Activated CD4-positive, alpha-beta memory T cell treated with anti-CD3 and anti-CD28 coated beads, Interleukin-2, amount 10 ng/mL, durations not matched to agents 7 days and 5 days (primary cell): ENCODE measurements around the gene SPC25. TPM values are rescaled to one million over a fixed set of nuclear protein-coding genes. Genes with fewer than 3 reads are reported as not detected.
"Not testable (repeated sequence)": the region's sequence is repeated elsewhere in the genome, so short reads cannot be mapped to it uniquely, and the experiment has no call there.

Source experiments
- CTCF ChIA-PET: fragments of 350-600 bp; sonication (Branson Sonifier 250); formaldehyde crosslinking; loops from one replicate; lab custom pipeline; 2021; ENCODE audit warnings: antibody characterized with exemption, inconsistent platforms; lab: Charles Lee
- POLR2A ChIA-PET: fragments of 350-600 bp; sonication (Branson Sonifier 250); formaldehyde crosslinking; loops from one replicate; lab custom pipeline; 2021; ENCODE audit warnings: antibody characterized with exemption; lab: Charles Lee
- DNase-seq: peaks from one replicate; pipeline ENCODE4 v3.0.0-alpha.2; 2020
- H3K27ac Mint-ChIP-seq: one replicate; pipeline ENCODE4 v1.8.0; 2021; ENCODE audit warnings: mild to moderate bottlenecking, mixed read lengths
- H3K27me3 Mint-ChIP-seq: one replicate; pipeline ENCODE4 v1.8.0; 2021; ENCODE audit warnings: mixed read lengths
- H3K36me3 Mint-ChIP-seq: one replicate; pipeline ENCODE4 v1.8.0; 2021; ENCODE audit warnings: low read depth, mixed read lengths
- H3K4me1 Mint-ChIP-seq: one replicate; pipeline ENCODE4 v1.8.0; 2021; ENCODE audit warnings: mixed read lengths
- H3K4me3 Mint-ChIP-seq: one replicate; pipeline ENCODE4 v1.8.0; 2021; ENCODE audit warnings: mild to moderate bottlenecking, mixed read lengths
- H3K9me3 Mint-ChIP-seq: one replicate; pipeline ENCODE4 v1.8.0; 2021; ENCODE audit warnings: mixed read lengths
- total RNA-seq, 2 experiments: library from RNA; stranded (reverse); gene quantifications; one replicate each; pipeline ENCODE4 v1.2.3, GENCODE V29; 2021

The SPC25 gene
- total RNA-seq, 2 experiments from 2014 or later: 33.3 to 34.2 TPM

DNA sequence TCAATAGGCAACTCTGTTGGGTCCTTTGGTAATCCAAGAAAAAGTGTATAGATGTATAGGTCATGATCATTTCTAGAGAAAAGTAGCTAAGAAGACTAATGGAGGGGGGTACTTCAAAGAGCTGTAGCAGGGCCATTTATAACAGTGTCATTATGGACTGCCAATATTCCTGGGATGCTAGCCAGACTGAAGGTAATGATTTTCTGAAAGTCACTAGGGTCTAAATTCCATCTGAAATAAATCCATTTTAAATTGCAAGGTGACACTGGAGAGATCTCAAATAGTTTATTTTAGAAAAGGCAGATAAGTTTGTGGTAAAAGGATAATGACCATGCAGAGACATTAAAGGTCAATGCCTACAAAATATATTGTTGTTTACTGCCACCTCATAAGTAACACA is 4.5 kb upstream of the SPC25 start:
- Mint-ChIP-seq H3K36me3 (peaks cover 3% of the 10 kb centered on the region), H3K4me1 (peaks cover 10% of the 10 kb centered on the region), H3K27ac (no peak overlapping the region), H3K4me3 (no peak overlapping the region), H3K27me3 (peaks cover 34% of the 10 kb centered on the region), H3K9me3 (no peaks in the 10 kb centered on the region)
- ChIA-PET POLR2A (no interaction called here), CTCF (no interaction called here)
- no peak for DNase-seq

DNA sequence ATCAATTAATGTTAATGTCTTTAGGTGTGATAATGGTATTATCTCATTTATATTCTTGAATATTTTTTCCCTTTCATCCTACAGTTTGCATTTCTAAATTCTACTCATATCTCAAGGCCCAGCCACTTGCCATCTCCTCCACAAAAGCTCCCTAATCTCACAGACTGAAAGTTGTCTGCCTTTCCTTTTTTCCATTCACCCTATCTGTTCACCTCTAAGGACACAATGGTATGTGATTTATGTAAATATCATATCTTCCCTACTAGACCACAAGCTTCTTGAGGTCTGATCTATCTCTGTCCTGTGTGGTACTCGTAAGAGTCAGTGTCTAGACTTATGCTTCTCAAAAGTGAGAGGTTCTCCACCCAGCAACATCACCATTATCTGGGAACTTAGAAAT is 3.9 kb upstream of the SPC25 start:
- peaks cover 34% of the 10 kb centered on the region for H3K27me3 Mint-ChIP-seq
- peaks cover 16% of the 10 kb centered on the region for H3K4me1 Mint-ChIP-seq
- peaks cover 6% of the 10 kb centered on the region for H3K36me3 Mint-ChIP-seq
- H3K9me3 Mint-ChIP-seq: no peaks in the 10 kb centered on the region
- ChIA-PET POLR2A (no interaction called here), CTCF (interaction anchor here (0.8 kb wide), 1 partner anchor 27 kb away, joined by 3 read pairs; no protein-coding TSS in a partner anchor)
- H3K27ac Mint-ChIP-seq: no peak overlapping the region
- no peak for DNase-seq
- no peak overlapping the region for H3K4me3 Mint-ChIP-seq

DNA sequence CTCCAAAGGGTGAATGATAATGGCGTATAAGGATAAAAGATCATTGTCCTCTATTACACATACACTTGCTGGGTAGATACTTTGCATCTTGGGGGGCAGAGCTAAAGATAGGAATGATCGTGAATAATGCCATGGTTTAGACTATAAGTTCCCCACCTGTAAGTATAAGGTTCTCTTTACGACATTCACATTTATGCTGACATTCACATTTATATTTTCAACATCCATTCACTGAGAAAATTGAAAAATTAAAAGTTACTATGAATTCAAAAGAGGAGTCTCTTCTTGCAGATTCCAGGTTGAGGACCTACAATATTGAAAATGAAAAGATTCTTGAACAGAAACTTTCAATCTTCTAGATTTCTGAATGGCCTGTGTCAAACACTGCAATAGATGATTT is 2.1 kb upstream of the SPC25 start:
- Mint-ChIP-seq H3K9me3 (no peaks in the 10 kb centered on the region), H3K4me3 (no peak overlapping the region), H3K36me3 (peaks cover 18% of the 10 kb centered on the region), H3K27me3 (peaks cover 34% of the 10 kb centered on the region), H3K4me1 (peaks cover 24% of the 10 kb centered on the region), H3K27ac (no peak overlapping the region)
- no peak for DNase-seq
- ChIA-PET POLR2A (interaction anchor here (1.1 kb wide), 1 partner anchor 24 kb away, joined by 4 read pairs; no protein-coding TSS in a partner anchor), CTCF (no interaction called here)

DNA sequence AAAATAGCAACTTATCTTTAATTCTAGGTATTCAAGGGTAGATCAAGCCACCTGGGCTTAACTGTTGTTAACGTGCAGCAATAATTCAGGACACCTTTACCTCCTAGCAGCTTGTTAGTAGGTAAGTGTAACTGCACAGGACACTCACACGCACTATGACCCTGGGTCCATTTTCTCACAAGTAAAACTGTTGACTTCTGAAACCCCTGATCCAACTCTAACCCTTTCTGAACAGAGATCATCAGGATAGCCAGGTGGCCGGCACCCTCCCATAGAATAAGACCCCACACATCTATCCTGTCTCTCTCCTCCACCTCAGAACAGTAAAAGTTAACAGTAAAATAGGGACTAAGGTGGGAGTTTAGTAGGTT is 610 bp downstream of the SPC25 start:
- Mint-ChIP-seq H3K4me1 (peaks cover 36% of the 10 kb centered on the region), H3K36me3 (peaks cover 38% of the 10 kb centered on the region), H3K27me3 (peaks cover 19% of the 10 kb centered on the region), H3K27ac (peak overlapping the region; percentile 88), H3K9me3 (no peaks in the 10 kb centered on the region), H3K4me3 (peak overlapping the region; percentile 91)
- ChIA-PET CTCF (interaction anchor here (1.2 kb wide), 1 partner anchor 81 kb away, joined by 3 read pairs; no protein-coding TSS in a partner anchor), POLR2A (interaction anchor here (0.6 to 1.9 kb wide), 4 partner anchors 9 to 95 kb away, joined by 3 to 12 read pairs (median 3); no protein-coding TSS in a partner anchor)
- no peak for DNase-seq

DNA sequence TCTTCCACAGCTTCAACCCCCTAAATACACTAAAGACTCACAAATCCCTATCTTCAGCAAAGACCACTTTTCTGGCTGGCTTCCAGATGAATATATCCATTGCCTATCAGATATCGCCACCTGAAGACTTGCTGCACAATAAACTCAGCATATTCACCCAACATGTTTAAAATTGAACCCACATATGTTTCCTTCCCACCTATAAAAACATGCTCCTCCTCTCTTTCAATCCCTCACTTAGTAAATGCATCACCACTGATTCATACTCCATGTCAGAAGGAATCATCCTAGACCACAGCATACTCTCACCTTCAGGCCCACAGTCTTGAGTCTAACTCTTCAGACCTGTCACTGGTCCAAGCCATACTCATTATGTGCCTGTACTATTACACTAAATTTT is 5.3 kb downstream of the SPC25 start:
- CTCF ChIA-PET: no interaction called here
- H3K27ac Mint-ChIP-seq: no peak overlapping the region
- H3K27me3 Mint-ChIP-seq: no peaks in the 10 kb centered on the region
- H3K36me3 Mint-ChIP-seq: peaks cover 56% of the 10 kb centered on the region
- DNase-seq: no peak
- H3K9me3 Mint-ChIP-seq: no peaks in the 10 kb centered on the region
- H3K4me3 Mint-ChIP-seq: no peak overlapping the region
- H3K4me1 Mint-ChIP-seq: peaks cover 46% of the 10 kb centered on the region
- POLR2A ChIA-PET: no interaction called here

DNA sequence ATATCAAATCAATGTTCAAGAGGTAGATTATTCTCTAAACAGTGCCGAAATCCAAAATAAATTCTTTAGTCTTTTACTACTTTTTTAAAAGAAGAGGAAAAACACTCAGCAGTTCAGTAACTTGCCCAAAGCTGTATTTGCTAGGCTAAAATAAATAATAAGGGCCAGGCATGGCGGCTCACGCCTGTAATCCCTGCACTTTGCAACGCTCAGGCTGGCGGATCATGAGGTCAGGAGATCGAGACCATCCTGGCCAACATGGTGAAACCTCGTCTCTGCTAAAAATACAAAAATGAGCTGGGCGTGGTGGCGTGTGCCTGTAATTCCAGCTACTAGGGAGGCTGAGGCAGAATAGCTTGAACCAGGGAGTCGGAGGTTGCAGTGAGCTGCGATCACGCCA is 8.1 kb downstream of the SPC25 start:
- H3K9me3 Mint-ChIP-seq, CTCF ChIA-PET, H3K4me3 Mint-ChIP-seq, H3K27ac Mint-ChIP-seq, DNase-seq, H3K27me3 Mint-ChIP-seq: not testable (repeated sequence)
- Mint-ChIP-seq H3K4me1 (peaks cover 32% of the 10 kb centered on the region), H3K36me3 (peaks cover 46% of the 10 kb centered on the region)
- POLR2A ChIA-PET: interaction anchor here (2.3 kb wide), 1 partner anchor 8 kb away, joined by 12 read pairs; the partner anchor contains the start of gene SPC25

DNA sequence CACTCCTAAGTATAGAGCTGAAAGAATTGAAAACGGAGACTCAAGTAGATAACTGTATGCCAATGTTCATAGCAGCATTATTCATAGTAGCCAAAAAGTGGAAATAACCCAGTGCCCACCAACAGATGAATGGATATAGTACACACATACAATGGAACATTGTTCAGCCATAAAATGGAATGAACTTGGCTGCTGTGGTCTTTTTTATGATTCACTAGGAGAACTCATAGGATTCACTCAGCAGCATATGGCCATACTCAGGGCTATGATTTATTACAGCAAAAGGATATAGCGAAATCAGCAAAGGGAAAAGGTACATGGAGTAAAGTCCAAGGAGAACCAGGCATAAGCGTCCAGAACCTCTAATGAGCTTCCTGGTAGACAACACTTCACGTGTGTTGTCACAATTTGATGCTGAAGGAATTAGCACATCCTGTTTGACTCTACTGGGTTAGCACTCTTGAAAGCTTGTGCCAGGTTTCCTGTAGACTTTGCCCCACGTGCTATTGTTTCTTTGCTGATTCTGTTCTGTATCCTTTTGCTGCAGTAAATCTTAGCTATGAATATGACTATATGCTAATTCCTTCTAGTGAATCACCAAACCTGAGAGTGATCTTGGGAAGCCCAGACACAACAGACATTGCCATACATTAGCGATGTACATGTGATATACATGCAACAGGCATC is 15.7 kb downstream of the SPC25 start:
- ChIA-PET POLR2A (no interaction called here), CTCF (no interaction called here)
- DNase-seq: no peak
- Mint-ChIP-seq H3K27ac (no peak overlapping the region), H3K27me3 (no peaks in the 10 kb centered on the region), H3K4me3 (no peak overlapping the region), H3K9me3 (no peaks in the 10 kb centered on the region), H3K4me1 (peaks cover 6% of the 10 kb centered on the region), H3K36me3 (peaks cover 61% of the 10 kb centered on the region)

DNA sequence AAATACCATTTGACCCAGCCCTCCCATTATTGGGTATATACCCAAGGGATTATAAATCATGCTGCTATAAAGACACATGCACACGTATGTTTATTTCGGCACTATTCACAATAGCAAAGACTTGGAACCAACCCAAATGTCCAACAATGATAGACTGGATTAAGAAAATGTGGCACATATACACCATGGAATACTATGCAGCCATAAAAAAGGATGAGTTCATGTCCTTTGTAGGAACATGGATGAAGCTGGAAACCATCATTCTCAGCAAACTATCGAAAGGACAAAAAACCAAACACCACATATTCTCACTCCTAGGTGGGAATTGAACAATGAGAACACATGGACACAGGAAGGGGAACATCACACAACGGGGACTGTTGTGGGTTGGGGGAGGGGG is 19.4 kb downstream of the SPC25 start:
- H3K36me3 Mint-ChIP-seq: peaks cover 79% of the 10 kb centered on the region
- H3K27ac Mint-ChIP-seq, CTCF ChIA-PET, DNase-seq, H3K4me1 Mint-ChIP-seq, H3K9me3 Mint-ChIP-seq, H3K27me3 Mint-ChIP-seq, POLR2A ChIA-PET, H3K4me3 Mint-ChIP-seq: not testable (repeated sequence)

DNA sequence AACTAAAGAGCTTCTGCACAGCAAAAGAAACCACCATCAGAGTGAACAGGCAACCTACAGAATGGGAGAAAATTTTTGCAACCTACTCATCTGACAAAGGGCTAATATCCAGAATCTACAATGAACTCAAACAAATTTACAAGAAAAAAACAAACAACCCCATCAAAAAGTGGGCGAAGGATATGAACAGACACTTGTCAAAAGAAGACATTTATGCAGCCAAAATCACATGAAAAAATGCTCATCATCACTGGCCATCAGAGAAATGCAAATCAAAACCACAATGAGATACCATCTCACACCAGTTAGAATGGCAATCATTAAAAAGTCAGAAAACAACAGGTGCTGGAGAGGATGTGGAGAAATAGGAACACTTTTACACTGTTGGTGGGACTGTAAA is 19.9 kb downstream of the SPC25 start:
- POLR2A ChIA-PET, H3K9me3 Mint-ChIP-seq, DNase-seq, CTCF ChIA-PET, H3K4me3 Mint-ChIP-seq, H3K4me1 Mint-ChIP-seq, H3K27ac Mint-ChIP-seq, H3K27me3 Mint-ChIP-seq: not testable (repeated sequence)
- H3K36me3 Mint-ChIP-seq: peaks cover 79% of the 10 kb centered on the region

DNA sequence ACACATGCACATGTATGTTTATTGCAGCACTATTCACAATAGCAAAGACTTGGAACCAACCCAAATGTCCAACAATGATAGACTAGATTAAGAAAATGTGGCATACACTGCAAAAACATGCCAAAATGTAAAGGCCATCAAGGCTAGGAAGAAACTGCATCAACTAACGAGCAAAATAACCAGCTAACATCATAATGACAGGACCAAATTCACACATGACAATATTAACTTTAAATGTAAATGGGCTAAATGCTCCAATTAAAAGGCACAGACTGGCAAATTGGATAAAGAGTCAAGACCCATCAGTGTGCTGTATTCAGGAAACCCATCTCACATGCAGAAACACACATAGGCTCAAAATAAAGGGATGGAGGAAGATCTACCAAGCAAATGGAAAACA is 23.1 kb downstream of the SPC25 start:
- H3K9me3 Mint-ChIP-seq, CTCF ChIA-PET, H3K27me3 Mint-ChIP-seq, POLR2A ChIA-PET, DNase-seq, H3K4me3 Mint-ChIP-seq, H3K4me1 Mint-ChIP-seq, H3K27ac Mint-ChIP-seq: not testable (repeated sequence)
- H3K36me3 Mint-ChIP-seq: peaks cover 76% of the 10 kb centered on the region

DNA sequence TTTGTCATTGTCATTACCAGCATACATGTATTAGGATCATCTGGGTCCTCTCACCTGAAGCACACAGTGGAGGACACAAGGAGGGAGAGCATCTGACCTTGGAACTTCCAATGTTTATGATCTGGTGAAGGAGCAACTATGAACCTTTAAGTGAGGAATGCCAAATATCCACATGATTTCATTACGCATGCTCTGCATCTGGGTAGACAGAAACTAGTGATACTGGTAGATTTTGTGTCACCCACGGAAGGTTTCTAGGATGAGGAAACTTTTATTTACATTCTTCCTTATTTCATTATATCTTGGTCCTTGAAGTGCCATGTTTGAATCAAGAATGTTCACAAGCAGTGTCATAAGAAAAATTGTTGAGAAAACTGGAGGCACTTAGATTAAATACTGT is 32.1 kb downstream of the SPC25 start:
- H3K4me3 Mint-ChIP-seq: no peak overlapping the region
- H3K27ac Mint-ChIP-seq: no peak overlapping the region
- ChIA-PET POLR2A (no interaction called here), CTCF (no interaction called here)
- no peaks in the 10 kb centered on the region for H3K9me3 Mint-ChIP-seq
- no peak for DNase-seq
- H3K4me1 Mint-ChIP-seq: no peaks in the 10 kb centered on the region
- no peaks in the 10 kb centered on the region for H3K27me3 Mint-ChIP-seq
- H3K36me3 Mint-ChIP-seq: peaks cover 50% of the 10 kb centered on the region

DNA sequence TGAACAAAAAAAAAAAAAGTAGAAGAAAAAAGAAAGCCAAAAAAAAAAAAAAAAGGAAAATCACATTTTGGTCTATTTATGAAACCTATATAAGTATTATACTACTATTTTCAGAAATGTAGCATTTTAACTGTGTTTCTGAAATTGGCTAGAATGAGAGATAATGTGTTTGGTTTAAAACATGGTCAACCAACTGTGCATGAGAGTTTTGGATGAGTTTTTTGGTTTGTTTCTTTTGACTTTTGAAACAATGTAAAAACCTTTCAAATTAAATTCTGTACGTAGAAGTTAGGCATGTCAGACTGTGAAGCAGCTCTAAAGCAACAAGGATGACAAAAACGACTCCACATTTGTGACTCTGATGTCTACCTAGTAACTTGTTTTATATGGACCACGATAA is 34.6 kb downstream of the SPC25 start:
- POLR2A ChIA-PET: no interaction called here

DNA sequence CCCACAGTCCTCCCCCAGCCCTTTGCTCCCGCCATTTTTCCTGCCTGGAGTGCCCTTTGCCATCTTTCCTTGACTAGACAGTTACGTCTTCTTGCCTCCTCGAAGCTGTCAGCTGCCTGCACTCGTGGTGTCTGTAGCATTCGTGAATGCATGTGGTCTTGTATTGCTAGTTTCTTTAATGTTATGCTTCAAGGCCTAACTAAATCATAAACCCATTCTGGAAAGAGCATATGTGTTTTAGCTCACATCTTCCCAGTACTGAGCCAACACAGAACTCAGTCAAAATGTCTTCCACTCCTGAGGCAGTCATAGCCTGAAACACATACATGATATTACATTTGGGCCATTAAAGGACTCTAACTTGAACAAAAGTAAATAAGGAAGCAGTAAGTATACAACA is 35.6 kb downstream of the SPC25 start:
- no peak overlapping the region for H3K4me3 Mint-ChIP-seq
- H3K27me3 Mint-ChIP-seq: no peaks in the 10 kb centered on the region
- H3K27ac Mint-ChIP-seq: no peak overlapping the region
- POLR2A ChIA-PET: no interaction called here
- peaks cover 48% of the 10 kb centered on the region for H3K36me3 Mint-ChIP-seq
- no peaks in the 10 kb centered on the region for H3K9me3 Mint-ChIP-seq
- CTCF ChIA-PET: no interaction called here
- no peak for DNase-seq
- H3K4me1 Mint-ChIP-seq: no peaks in the 10 kb centered on the region

More for the DNA sequence above, 34.6 kb downstream of the SPC25 start:
- H3K4me1 Mint-ChIP-seq: no peaks in the 10 kb centered on the region
- no peaks in the 10 kb centered on the region for H3K27me3 Mint-ChIP-seq
- CTCF ChIA-PET: interaction anchor here (0.6 kb wide), 1 partner anchor 16 kb away, joined by 3 read pairs; no protein-coding TSS in a partner anchor
- H3K36me3 Mint-ChIP-seq: peaks cover 48% of the 10 kb centered on the region
- no peak overlapping the region for H3K27ac Mint-ChIP-seq
- H3K9me3 Mint-ChIP-seq: no peaks in the 10 kb centered on the region
- H3K4me3 Mint-ChIP-seq: no peak overlapping the region
- no peak for DNase-seq

DNA sequence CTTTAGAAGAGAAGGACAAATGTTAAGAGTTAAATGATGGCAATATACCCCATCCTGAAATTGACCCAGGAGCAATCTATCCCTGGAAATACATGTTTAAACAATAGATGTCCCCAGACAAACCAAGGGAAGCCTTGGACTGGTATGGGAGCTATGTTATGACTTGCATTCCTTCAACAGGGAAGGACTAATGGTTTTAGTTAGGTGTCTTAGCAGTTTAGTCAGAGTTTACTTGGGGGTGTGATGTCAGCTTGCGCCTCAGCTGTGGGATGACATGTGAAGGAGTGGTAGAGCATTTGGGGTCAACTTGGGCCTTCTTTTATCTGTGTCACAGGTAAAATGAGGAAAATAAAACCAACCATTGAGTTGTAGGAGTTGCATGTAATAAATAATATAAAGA is 36.8 kb downstream of the SPC25 start:
- CTCF ChIA-PET: interaction anchor here (0.9 kb wide), 1 partner anchor 68 kb away, joined by 3 read pairs; no protein-coding TSS in a partner anchor
- POLR2A ChIA-PET: no interaction called here
- H3K36me3 Mint-ChIP-seq: peaks cover 41% of the 10 kb centered on the region
- no peaks in the 10 kb centered on the region for H3K9me3 Mint-ChIP-seq
- no peaks in the 10 kb centered on the region for H3K27me3 Mint-ChIP-seq
- H3K4me1 Mint-ChIP-seq: no peaks in the 10 kb centered on the region
- no peak for DNase-seq
- no peak overlapping the region for H3K4me3 Mint-ChIP-seq
- H3K27ac Mint-ChIP-seq: no peak overlapping the region
